ENCODE results near the gene CHMP6. TPM values are rescaled to one million over a fixed set of nuclear protein-coding genes. Genes with fewer than 3 reads are reported as not detected.

The CHMP6 gene
- total RNA-seq, 4 donors from 2014 or later = 30.6 to 46.3 (median 40.2) TPM

- H3K9me3 ChIP-seq = no peaks in the 10 kb centered on the region
- H3K4me1 ChIP-seq = peaks cover 0 to 38% (median 17%) of the 10 kb centered on the region in 4 donors
- WGBS, 2 donors = 89 to 90% methylated on average over 22 to 24 of the region's 32 CpGs
- no peak overlapping the region for H3K27ac ChIP-seq
- TF ChIP-seq EP300 (IDR thresholded peaks at IDR 0.05) (no peak), CTCF (IDR thresholded peaks at IDR 0.05) (no peak), POLR2A (IDR thresholded peaks at IDR 0.05) (no peak)
- H3K36me3 ChIP-seq = peaks cover 2 to 74% (median 21%) of the 10 kb centered on the region in 3 donors
- H3K27me3 ChIP-seq = peaks cover 0 to under 1% of the 10 kb centered on the region in 2 donors
- no peak for DNase-seq (ENCODE audit: low spot score in 2 of 2)
- H3K4me3 ChIP-seq = no peak overlapping the region
Observed at GRCh38 chr17:80997424-80998117, 5.9 kb downstream of the CHMP6 start.

DNA sequence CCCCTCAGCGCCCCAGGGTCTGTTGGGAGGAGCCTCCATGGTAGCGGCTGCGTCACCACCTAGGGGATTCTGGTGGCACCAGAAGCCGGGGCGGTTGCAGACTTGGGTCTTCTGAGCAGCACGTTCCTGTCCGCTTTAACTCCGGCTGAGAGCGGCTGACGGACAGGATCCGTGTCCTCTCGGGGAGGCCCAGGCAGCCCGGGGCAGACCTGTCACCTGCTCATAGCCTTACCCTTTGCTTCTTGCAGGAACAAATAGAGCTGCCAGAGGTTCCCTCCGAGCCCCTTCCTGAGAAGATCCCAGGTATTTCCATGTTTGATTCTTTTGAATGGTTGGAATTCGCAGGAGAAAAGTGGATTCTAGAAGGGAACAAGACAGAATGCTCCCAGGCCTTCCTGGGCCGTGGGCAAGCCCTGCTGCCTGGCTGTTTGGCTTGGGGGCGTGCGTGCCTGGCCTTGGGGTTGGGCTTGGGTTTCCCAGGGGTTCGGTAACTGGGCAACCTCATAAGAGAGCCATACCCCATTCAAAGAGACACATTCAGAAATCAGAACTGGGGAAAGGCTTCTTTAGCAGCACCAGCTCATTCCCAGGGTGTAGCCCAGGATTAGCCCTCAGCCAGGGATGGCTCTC is 6.6 kb downstream of the CHMP6 start:
- Histone ChIP-seq H3K4me3 (no peak overlapping the region), H3K27me3 (peaks cover 0 to 7% of the 10 kb centered on the region in 2 donors), H3K4me1 (peaks cover 0 to 38% (median 10%) of the 10 kb centered on the region in 4 donors), H3K36me3 (peaks cover 2 to 74% (median 21%) of the 10 kb centered on the region in 3 donors), H3K27ac (no peak overlapping the region), H3K9me3 (no peaks in the 10 kb centered on the region)
- no peak for DNase-seq (ENCODE audit: low spot score in 2 of 2)
- WGBS, 2 donors = 89 to 93% methylated on average over 19 of the region's 19 CpGs
- TF ChIP-seq EP300 (IDR thresholded peaks at IDR 0.05) (no peak), POLR2A (IDR thresholded peaks at IDR 0.05) (no peak), CTCF (IDR thresholded peaks at IDR 0.05) (no peak)

- H3K36me3 ChIP-seq = peaks cover 2 to 67% (median 21%) of the 10 kb centered on the region in 3 donors
- peaks cover 0 to 38% (median 10%) of the 10 kb centered on the region in 4 donors for H3K4me1 ChIP-seq
- DNase-seq (ENCODE audit: low spot score in 2 of 2) = no peak
- no peak overlapping the region for H3K4me3 ChIP-seq
- H3K9me3 ChIP-seq = no peaks in the 10 kb centered on the region
- peaks cover 0 to 14% of the 10 kb centered on the region in 2 donors for H3K27me3 ChIP-seq
- WGBS, 2 donors = 81 to 89% methylated on average over 25 to 29 of the region's 39 CpGs
- TF ChIP-seq CTCF (IDR thresholded peaks at IDR 0.05) (no peak), EP300 (IDR thresholded peaks at IDR 0.05) (no peak), POLR2A (IDR thresholded peaks at IDR 0.05) (no peak)
- H3K27ac ChIP-seq = no peak overlapping the region
Observed at GRCh38 chr17:80998748-80999535, 7.3 kb downstream of the CHMP6 start.

DNA sequence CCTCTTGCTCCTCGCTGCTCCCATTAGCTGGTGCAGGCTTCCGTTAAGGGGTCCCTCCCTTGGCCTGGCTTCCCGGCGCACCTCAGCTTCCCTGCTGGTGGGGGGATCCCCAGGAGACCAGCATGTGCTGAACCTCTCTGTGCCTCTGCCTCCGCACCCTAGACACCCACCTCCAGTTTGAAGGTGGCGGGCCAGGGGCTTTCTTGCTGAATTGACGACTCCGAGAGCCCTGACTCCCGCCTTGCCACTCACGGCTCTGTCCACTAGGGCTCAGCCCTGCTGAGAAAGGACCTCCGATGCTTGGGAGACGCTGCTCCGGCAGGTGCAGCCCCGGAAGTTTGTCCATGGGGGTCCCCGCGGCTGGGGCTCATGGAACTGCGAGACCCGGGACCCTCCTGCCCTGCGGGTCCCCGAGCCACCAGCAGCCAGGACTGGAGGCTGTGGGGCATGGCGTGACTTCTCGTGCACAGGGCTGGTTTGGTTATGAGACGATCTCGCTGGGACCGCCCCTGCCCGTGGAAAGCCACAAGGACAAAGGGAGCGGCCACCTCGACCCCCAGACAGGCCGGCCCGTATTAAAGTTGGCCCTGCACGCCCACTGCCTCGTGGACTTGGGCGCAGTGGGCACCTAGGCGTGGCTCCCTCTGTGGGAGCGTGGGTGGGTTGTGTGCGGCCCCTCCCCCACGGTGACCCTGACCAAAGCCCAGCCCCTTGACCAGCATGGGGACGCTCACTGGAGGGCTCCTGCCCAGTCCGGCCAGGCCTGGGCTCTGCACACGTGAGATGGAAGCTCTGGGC is 8.1 kb downstream of the CHMP6 start:
- Histone ChIP-seq H3K9me3 (no peaks in the 10 kb centered on the region), H3K27ac (no peak overlapping the region), H3K4me1 (peaks cover 0 to 39% (median 15%) of the 10 kb centered on the region in 4 donors), H3K27me3 (peaks cover 0 to 21% of the 10 kb centered on the region in 2 donors), H3K36me3 (peaks cover 2 to 59% (median 21%) of the 10 kb centered on the region in 3 donors), H3K4me3 (no peak overlapping the region)
- no peak for DNase-seq (ENCODE audit: low spot score in 2 of 2)
- TF ChIP-seq CTCF (IDR thresholded peaks at IDR 0.05) (no peak), EP300 (IDR thresholded peaks at IDR 0.05) (no peak), POLR2A (IDR thresholded peaks at IDR 0.05) (no peak)
- 87 to 88% methylated on average over 16 to 30 of the region's 40 CpGs for WGBS, 2 donors

Measured in tibial nerve (tissue), 4 donors.